Measurements from ENCODE around the gene EPN1. TPM values are rescaled to one million over a fixed set of nuclear protein-coding genes. Genes with fewer than 3 reads are reported as not detected.

EPN1 gene
- total and polyA plus RNA-seq, 2 of the 13 experiments (the other 11 are each of a cell fraction or from before 2014, with no cell fraction given): 28.9 to 31.7 TPM

DNA sequence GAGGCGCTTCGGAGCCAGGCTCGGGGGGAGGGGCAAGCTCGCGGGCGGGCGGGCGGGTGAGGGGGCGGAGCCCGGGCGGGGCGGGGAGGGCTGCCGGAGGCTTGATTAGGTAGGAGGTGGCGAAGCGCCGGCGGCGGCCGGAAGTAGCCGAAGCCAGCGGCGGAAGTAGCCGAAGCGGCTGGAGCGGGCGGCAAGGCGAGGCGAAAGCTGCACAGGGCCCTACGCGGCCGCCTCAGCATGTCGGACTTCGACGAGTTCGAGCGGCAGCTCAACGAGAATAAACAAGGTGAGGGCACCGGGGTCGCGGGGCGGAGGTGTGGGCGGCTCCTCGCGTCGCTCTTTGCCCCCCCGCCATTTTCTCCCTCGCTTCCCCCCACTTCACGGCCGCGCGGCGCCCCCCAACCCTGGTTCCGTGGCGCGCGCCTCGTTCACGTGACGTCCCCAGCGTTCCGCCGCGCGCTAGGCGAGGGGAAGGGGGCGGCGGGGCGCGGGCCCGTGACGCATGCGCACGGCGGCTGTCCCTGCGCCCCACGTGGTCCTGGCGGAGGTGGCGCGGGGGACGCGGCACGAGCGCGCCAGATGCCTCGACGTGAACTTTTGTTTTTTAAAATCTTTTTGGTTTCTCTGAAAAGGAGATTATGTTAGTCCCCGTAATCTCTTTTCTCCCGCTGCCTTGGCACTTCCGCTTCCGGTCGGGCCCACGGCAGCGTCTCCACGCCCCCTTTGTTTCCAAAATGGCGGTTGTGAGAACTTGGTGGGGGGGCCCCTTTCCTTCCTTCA is 20.0 kb upstream of the EPN1 start, which contains the start of gene U2AF2 (continued):
- TF ChIP-seq, protein P1, sequence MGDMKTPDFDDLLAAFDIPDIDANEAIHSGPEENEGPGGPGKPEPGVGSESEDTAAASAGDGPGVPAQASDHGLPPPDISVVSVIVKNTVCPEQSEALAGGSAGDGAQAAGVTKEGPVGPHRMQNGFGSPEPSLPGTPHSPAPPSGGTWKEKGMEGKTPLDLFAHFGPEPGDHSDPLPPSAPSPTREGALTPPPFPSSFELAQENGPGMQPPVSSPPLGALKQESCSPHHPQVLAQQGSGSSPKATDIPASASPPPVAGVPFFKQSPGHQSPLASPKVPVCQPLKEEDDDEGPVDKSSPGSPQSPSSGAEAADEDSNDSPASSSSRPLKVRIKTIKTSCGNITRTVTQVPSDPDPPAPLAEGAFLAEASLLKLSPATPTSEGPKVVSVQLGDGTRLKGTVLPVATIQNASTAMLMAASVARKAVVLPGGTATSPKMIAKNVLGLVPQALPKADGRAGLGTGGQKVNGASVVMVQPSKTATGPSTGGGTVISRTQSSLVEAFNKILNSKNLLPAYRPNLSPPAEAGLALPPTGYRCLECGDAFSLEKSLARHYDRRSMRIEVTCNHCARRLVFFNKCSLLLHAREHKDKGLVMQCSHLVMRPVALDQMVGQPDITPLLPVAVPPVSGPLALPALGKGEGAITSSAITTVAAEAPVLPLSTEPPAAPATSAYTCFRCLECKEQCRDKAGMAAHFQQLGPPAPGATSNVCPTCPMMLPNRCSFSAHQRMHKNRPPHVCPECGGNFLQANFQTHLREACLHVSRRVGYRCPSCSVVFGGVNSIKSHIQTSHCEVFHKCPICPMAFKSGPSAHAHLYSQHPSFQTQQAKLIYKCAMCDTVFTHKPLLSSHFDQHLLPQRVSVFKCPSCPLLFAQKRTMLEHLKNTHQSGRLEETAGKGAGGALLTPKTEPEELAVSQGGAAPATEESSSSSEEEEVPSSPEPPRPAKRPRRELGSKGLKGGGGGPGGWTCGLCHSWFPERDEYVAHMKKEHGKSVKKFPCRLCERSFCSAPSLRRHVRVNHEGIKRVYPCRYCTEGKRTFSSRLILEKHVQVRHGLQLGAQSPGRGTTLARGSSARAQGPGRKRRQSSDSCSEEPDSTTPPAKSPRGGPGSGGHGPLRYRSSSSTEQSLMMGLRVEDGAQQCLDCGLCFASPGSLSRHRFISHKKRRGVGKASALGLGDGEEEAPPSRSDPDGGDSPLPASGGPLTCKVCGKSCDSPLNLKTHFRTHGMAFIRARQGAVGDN (CRISPR knock-in tag; IDR thresholded peaks at IDR 0.05): peak; percentile 95
- TF ChIP-seq, protein P2, sequence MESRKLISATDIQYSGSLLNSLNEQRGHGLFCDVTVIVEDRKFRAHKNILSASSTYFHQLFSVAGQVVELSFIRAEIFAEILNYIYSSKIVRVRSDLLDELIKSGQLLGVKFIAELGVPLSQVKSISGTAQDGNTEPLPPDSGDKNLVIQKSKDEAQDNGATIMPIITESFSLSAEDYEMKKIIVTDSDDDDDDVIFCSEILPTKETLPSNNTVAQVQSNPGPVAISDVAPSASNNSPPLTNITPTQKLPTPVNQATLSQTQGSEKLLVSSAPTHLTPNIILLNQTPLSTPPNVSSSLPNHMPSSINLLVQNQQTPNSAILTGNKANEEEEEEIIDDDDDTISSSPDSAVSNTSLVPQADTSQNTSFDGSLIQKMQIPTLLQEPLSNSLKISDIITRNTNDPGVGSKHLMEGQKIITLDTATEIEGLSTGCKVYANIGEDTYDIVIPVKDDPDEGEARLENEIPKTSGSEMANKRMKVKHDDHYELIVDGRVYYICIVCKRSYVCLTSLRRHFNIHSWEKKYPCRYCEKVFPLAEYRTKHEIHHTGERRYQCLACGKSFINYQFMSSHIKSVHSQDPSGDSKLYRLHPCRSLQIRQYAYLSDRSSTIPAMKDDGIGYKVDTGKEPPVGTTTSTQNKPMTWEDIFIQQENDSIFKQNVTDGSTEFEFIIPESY (CRISPR knock-in tag; IDR thresholded peaks at IDR 0.05): no peak
- TF ChIP-seq ZNF557 (CRISPR knock-in tag; IDR thresholded peaks at IDR 0.05): no peak
- no peak for TF ChIP-seq SCMH1 (CRISPR knock-in tag; IDR thresholded peaks at IDR 0.05; ENCODE audit: borderline replicate concordance)
- TF ChIP-seq ZNF136 (CRISPR knock-in tag; IDR thresholded peaks at IDR 0.05; ENCODE audit: low read depth): no peak
- TF ChIP-seq TSC22D2 (CRISPR knock-in tag; IDR thresholded peaks at IDR 0.05; ENCODE audit: borderline replicate concordance): 0 out of 2 replicates have a peak, but pooled peaks have one; percentile 16
- TF ChIP-seq, protein P3, sequence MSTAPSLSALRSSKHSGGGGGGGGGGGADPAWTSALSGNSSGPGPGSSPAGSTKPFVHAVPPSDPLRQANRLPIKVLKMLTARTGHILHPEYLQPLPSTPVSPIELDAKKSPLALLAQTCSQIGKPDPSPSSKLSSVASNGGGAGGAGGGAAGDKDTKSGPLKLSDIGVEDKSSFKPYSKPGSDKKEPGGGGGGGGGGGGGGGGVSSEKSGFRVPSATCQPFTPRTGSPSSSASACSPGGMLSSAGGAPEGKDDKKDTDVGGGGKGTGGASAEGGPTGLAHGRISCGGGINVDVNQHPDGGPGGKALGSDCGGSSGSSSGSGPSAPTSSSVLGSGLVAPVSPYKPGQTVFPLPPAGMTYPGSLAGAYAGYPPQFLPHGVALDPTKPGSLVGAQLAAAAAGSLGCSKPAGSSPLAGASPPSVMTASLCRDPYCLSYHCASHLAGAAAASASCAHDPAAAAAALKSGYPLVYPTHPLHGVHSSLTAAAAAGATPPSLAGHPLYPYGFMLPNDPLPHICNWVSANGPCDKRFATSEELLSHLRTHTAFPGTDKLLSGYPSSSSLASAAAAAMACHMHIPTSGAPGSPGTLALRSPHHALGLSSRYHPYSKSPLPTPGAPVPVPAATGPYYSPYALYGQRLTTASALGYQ (CRISPR knock-in tag; IDR thresholded peaks at IDR 0.05): peak; percentile 52
- no peak for TF ChIP-seq RAD51 (IDR thresholded peaks at IDR 0.05; ENCODE audit: borderline replicate concordance)
- TF ChIP-seq, protein P4, sequence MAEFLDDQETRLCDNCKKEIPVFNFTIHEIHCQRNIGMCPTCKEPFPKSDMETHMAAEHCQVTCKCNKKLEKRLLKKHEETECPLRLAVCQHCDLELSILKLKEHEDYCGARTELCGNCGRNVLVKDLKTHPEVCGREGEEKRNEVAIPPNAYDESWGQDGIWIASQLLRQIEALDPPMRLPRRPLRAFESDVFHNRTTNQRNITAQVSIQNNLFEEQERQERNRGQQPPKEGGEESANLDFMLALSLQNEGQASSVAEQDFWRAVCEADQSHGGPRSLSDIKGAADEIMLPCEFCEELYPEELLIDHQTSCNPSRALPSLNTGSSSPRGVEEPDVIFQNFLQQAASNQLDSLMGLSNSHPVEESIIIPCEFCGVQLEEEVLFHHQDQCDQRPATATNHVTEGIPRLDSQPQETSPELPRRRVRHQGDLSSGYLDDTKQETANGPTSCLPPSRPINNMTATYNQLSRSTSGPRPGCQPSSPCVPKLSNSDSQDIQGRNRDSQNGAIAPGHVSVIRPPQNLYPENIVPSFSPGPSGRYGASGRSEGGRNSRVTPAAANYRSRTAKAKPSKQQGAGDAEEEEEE (CRISPR knock-in tag; IDR thresholded peaks at IDR 0.05; ENCODE audit: borderline replicate concordance): no peak
- no peak for TF ChIP-seq GTF3A (CRISPR knock-in tag; conservative IDR thresholded peaks at IDR 0.05)
- no peak; the same call in 1 of the 2 replicates for TF ChIP-seq NFYB (CRISPR knock-in tag; IDR thresholded peaks at IDR 0.05)
- TF ChIP-seq ZNF747 (CRISPR knock-in tag; IDR thresholded peaks at IDR 0.05; ENCODE audit: borderline replicate concordance): no peak
- TF ChIP-seq, protein P5, sequence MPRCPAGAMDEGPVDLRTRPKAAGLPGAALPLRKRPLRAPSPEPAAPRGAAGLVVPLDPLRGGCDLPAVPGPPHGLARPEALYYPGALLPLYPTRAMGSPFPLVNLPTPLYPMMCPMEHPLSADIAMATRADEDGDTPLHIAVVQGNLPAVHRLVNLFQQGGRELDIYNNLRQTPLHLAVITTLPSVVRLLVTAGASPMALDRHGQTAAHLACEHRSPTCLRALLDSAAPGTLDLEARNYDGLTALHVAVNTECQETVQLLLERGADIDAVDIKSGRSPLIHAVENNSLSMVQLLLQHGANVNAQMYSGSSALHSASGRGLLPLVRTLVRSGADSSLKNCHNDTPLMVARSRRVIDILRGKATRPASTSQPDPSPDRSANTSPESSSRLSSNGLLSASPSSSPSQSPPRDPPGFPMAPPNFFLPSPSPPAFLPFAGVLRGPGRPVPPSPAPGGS (CRISPR knock-in tag; IDR thresholded peaks at IDR 0.05): peak; percentile 74
- TF ChIP-seq CBX2 (IDR thresholded peaks at IDR 0.05; ENCODE audit: low read depth, low read length): no peak
- no peak for TF ChIP-seq CBX2 (CRISPR knock-in tag; IDR thresholded peaks at IDR 0.05; ENCODE audit: low read depth)
- TF ChIP-seq, protein P6, sequence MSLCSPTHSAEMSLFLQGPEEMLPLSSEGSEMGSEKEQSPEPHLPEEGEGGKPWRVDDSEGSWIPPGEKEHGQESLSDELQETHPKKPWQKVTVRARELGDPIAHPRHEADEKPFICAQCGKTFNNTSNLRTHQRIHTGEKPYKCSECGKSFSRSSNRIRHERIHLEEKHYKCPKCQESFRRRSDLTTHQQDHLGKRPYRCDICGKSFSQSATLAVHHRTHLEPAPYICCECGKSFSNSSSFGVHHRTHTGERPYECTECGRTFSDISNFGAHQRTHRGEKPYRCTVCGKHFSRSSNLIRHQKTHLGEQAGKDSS (CRISPR knock-in tag; IDR thresholded peaks at IDR 0.05; ENCODE audit: borderline replicate concordance, low read depth): 0 out of 2 replicates have a peak, but pooled peaks have one; percentile 45
